Vagina (tissue), 2 donors: ENCODE measurements around the gene GOLGA6L22.
"Not testable (repeated sequence)": the region's sequence is repeated elsewhere in the genome, so short reads cannot be mapped to it uniquely, and the experiment has no call there.

Experiments used
- POLR2A ChIP-seq, 2 donors: fragments of 450-650 bp; IDR thresholded peaks; one replicate each; pipeline ENCODE4 v1.6.1; 2017; ENCODE audit warnings: antibody characterized with exemption in 2 of 2, mild to moderate bottlenecking in 2 of 2, moderate library complexity in 2 of 2
- TF ChIP-seq, protein P1 (sequence below), 3 experiments: fragments of 450-650 bp in 2 of 3; fragments of 200-600 bp in 1 of 3; sonication (generic) in 1 of 3; IDR thresholded peaks; one replicate each; pipeline ENCODE4 v1.5.1; 2017 to 2019; ENCODE audit warnings: antibody characterized with exemption in 3 of 3, mild to moderate bottlenecking in 2 of 3, moderate library complexity in 2 of 3

DNA sequence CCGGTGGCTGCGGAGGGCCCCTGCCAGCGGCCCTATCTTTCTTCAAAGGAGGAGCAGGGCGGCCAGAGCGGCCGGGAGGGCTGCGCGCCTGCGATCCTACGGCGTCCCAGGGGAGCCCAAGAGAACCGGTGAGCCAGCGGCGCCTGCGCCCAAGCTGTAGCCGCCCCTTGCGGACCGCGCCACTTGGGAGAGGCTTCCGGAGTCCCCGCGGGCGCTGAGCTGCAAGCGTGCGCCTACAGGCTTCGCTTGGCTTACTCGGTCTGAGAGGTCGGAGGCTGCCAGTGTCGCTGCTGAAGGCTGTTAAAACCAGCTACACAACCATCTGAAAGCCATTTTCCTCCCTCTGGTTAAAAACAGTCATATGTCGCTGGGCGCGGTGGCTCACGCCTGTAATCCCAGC, 40.0 kb upstream of the GOLGA6L22 start:
- not testable (repeated sequence) for TF ChIP-seq POLR2A (IDR thresholded peaks at IDR 0.05)
- TF ChIP-seq, protein P1, sequence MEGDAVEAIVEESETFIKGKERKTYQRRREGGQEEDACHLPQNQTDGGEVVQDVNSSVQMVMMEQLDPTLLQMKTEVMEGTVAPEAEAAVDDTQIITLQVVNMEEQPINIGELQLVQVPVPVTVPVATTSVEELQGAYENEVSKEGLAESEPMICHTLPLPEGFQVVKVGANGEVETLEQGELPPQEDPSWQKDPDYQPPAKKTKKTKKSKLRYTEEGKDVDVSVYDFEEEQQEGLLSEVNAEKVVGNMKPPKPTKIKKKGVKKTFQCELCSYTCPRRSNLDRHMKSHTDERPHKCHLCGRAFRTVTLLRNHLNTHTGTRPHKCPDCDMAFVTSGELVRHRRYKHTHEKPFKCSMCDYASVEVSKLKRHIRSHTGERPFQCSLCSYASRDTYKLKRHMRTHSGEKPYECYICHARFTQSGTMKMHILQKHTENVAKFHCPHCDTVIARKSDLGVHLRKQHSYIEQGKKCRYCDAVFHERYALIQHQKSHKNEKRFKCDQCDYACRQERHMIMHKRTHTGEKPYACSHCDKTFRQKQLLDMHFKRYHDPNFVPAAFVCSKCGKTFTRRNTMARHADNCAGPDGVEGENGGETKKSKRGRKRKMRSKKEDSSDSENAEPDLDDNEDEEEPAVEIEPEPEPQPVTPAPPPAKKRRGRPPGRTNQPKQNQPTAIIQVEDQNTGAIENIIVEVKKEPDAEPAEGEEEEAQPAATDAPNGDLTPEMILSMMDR (IDR thresholded peaks at IDR 0.05), result not testable (repeated sequence)
